ENCODE results near the gene CD2BP2.

The CD2BP2 gene

GRCh38 chr16:30378236-30379157 lies 23.4 kb upstream of the CD2BP2 start:
- DNase-seq, result peak; percentile 69

GRCh38 chr16:30377812-30378235 lies 22.7 kb upstream of the CD2BP2 start:
- peak; percentile 38 for DNase-seq

- DNase-seq, result no peak
Observed at GRCh38 chr16:30377050-30377811, 22.1 kb upstream of the CD2BP2 start.

- DNase-seq, result no peak
Observed at GRCh38 chr16:30376461-30376902, 21.4 kb upstream of the CD2BP2 start.

- DNase-seq, result no peak
Observed at GRCh38 chr16:30375864-30376263, 20.8 kb upstream of the CD2BP2 start.

- DNase-seq, result no peak
Observed at GRCh38 chr16:30374538-30374937, 19.4 kb upstream of the CD2BP2 start, which contains the start of gene MYL11. MYL11 (plus strand) TSS chr16:30374802; CDS start chr16:30374858, 56 bp downstream.

- no peak for DNase-seq
Observed at GRCh38 chr16:30372725-30373124, 17.6 kb upstream of the CD2BP2 start.

GRCh38 chr16:30372038-30372712 lies 17.1 kb upstream of the CD2BP2 start:
- no peak for DNase-seq

GRCh38 chr16:30371248-30371816 lies 16.2 kb upstream of the CD2BP2 start:
- DNase-seq, result no peak

GRCh38 chr16:30370456-30371247 lies 15.5 kb upstream of the CD2BP2 start, which contains the start of gene TBC1D10B:
TBC1D10B (minus strand) TSS chr16:30370494; CDS start chr16:30370183, 311 bp downstream.
- DNase-seq, result peak; percentile 100

GRCh38 chr16:30369938-30370455 lies 14.9 kb upstream of the CD2BP2 start:
- DNase-seq, result no peak

- DNase-seq, result no peak
Observed at GRCh38 chr16:30369091-30369937, 14.2 kb upstream of the CD2BP2 start.

GRCh38 chr16:30368792-30369090 lies 13.6 kb upstream of the CD2BP2 start:
- DNase-seq, result no peak

GRCh38 chr16:30368122-30368791 lies 13.1 kb upstream of the CD2BP2 start:
- DNase-seq, result no peak

GRCh38 chr16:30367349-30368009 lies 12.4 kb upstream of the CD2BP2 start:
- no peak for DNase-seq

- no peak for DNase-seq
Observed at GRCh38 chr16:30366511-30366910, 11.4 kb upstream of the CD2BP2 start.

GRCh38 chr16:30365200-30365599 lies 10.1 kb upstream of the CD2BP2 start:
- DNase-seq, result no peak

- DNase-seq, result no peak
Observed at GRCh38 chr16:30361180-30361579, 6.1 kb upstream of the CD2BP2 start.

- DNase-seq, result no peak
Observed at GRCh38 chr16:30359871-30360170, 4.7 kb upstream of the CD2BP2 start.
